HG03378 (cell line): Measurements from ENCODE around the gene KRTAP4-2.
"Not testable (repeated sequence)": the region's sequence is repeated elsewhere in the genome, so short reads cannot be mapped to it uniquely, and the experiment has no call there.

ENCODE experiments used
- ATAC-seq: cut with Tn5 transposase; IDR thresholded peaks from one replicate; pipeline ENCODE4 v1.9.1; 2021; ENCODE audit warnings: mild to moderate bottlenecking, moderate library complexity; ENCODE audit not compliant: unreplicated experiment

Gene KRTAP4-2

GRCh38 chr17:41177727-41178271 lies at the start of gene KRTAP4-2:
KRTAP4-2 (minus strand) TSS chr17:41178221; CDS start chr17:41178164, 57 bp downstream.
- ATAC-seq = no peak

GRCh38 chr17:41226598-41227095 lies 48.6 kb upstream of the KRTAP4-2 start, which contains the start of gene KRTAP9-2:
KRTAP9-2 (plus strand) TSS chr17:41226648; CDS start chr17:41226655, 7 bp downstream.
- not testable (repeated sequence) for ATAC-seq

- no peak for ATAC-seq
Observed at GRCh38 chr17:41226051-41226450, 48.0 kb upstream of the KRTAP4-2 start.

GRCh38 chr17:41223821-41224220 lies 45.8 kb upstream of the KRTAP4-2 start:
- ATAC-seq = no peak

- ATAC-seq = no peak
Observed at GRCh38 chr17:41215681-41216080, 37.7 kb upstream of the KRTAP4-2 start.

- ATAC-seq = no peak
Observed at GRCh38 chr17:41212524-41213169, 34.6 kb upstream of the KRTAP4-2 start.

- no peak for ATAC-seq
Observed at GRCh38 chr17:41211845-41212466, 33.9 kb upstream of the KRTAP4-2 start.

GRCh38 chr17:41199421-41200078 lies 21.5 kb upstream of the KRTAP4-2 start:
- ATAC-seq = no peak

- no peak for ATAC-seq
Observed at GRCh38 chr17:41196068-41196467, 18.0 kb upstream of the KRTAP4-2 start.

GRCh38 chr17:41190328-41190727 lies 12.3 kb upstream of the KRTAP4-2 start:
- ATAC-seq = no peak

GRCh38 chr17:41189837-41190318 lies 11.9 kb upstream of the KRTAP4-2 start, which contains the start of gene KRTAP9-1:
KRTAP9-1 (plus strand) TSS chr17:41189887; CDS start chr17:41189887, 0 bp downstream.
- ATAC-seq = not testable (repeated sequence)

GRCh38 chr17:41186872-41187271 lies 8.9 kb upstream of the KRTAP4-2 start:
- no peak for ATAC-seq

GRCh38 chr17:41185001-41185400 lies 7.0 kb upstream of the KRTAP4-2 start:
- ATAC-seq = no peak

- ATAC-seq = no peak
Observed at GRCh38 chr17:41184480-41184961, 6.5 kb upstream of the KRTAP4-2 start, which contains the start of gene KRTAP4-1. KRTAP4-1 (minus strand) TSS chr17:41184911; CDS start chr17:41184854, 57 bp downstream.

- ATAC-seq = no peak
Observed at GRCh38 chr17:41178843-41179616, 1.0 kb upstream of the KRTAP4-2 start.

GRCh38 chr17:41178341-41178740 lies 320 bp upstream of the KRTAP4-2 start:
- ATAC-seq = no peak

GRCh38 chr17:41176744-41177387 lies 1.2 kb downstream of the KRTAP4-2 start:
- no peak for ATAC-seq

- ATAC-seq = no peak
Observed at GRCh38 chr17:41171886-41172285, 6.1 kb downstream of the KRTAP4-2 start.

- no peak for ATAC-seq
Observed at GRCh38 chr17:41168121-41168520, 9.9 kb downstream of the KRTAP4-2 start, which contains the start of gene KRTAP4-3. KRTAP4-3 (minus strand) TSS chr17:41168221; CDS start chr17:41168172, 49 bp downstream.
